Measurements from ENCODE around the gene FGD6.
"Not testable (repeated sequence)": the region's sequence is repeated elsewhere in the genome, so short reads cannot be mapped to it uniquely, and the experiment has no call there.

The FGD6 gene

DNA sequence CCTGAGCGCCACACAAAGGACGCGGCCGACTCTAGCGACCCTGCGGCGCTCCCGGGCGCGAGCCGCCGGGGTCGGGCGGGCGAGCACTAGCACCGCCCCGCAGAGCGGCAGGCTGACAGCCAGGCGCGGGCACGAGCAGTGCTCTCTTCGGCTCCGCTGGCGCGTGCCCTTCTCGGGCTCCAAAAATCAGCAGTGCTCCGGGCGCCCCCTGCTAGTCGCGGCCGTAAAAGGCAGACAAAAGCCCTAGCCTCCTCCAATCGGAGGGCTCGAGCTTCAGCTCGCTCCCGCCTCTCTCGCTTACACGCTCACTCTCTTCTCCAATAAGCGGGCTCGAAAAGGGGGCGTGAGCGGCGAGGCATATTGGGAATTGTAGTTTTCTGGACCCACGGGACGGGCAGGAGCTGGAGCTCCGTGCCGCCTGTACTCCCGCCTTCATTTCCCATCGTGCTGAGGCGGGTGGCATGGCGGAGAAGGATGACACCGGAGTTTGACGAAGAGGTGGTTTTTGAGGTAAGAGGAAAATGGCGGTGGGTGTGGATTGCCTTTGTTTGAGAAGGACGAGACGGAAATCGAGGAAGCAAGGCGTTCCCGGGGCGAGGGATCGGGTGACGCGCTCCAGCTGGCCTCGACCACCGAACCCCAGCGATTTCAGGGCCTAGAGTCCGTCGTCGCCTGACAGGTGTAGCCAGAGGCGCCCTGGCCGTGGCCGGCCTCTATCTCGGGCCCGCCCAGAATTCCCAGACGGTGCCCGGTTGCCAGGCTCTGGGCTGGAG is at the start of gene FGD6, which contains the start of gene VEZT:
TSS of gene FGD6 (minus strand) at position 91 of the 773 bp plus-strand sequence. CDS start 227 bp downstream, outside the sequence.
TSS of gene VEZT (plus strand) at position 431 of the 773 bp plus-strand sequence. CDS start at position 475, 44 bp downstream.
- DNase-seq, result peak; percentile 97 to 99

DNA sequence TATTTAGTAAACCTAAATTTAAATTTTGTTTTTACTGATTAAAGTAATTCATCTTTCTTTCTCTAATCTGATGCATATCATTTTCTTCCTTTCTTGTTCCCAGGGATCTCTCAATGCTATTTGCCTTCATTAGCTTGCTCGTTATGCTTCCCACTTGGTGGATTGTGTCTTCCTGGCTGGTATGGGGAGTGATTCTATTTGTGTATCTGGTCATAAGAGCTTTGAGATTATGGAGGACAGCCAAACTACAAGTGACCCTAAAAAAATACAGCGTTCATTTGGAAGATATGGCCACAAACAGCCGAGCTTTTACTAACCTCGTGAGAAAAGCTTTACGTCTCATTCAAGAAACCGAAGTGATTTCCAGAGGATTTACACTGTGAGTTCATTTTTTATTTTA is 49.0 kb upstream of the FGD6 start:
- DNase-seq, result no peak

DNA sequence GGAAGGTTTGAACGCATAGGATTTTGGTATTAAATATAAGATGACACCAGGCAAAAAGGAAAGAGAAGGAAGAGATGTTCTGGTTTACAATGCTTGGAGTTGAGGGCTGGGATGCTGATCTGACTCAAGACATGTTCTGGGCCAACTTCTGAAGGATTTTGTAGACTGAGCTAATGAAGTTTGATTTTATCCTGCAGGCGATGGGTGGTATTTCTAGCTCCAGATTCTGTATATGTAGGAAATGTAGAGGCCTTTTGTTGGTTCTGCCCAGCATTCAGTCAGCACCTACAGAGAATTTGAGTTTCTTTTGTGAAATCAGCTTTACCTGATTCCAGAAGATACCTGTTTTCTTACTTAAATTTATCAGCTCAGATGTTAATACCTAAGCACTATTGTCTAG is 48.5 kb upstream of the FGD6 start:
- no peak for DNase-seq

DNA sequence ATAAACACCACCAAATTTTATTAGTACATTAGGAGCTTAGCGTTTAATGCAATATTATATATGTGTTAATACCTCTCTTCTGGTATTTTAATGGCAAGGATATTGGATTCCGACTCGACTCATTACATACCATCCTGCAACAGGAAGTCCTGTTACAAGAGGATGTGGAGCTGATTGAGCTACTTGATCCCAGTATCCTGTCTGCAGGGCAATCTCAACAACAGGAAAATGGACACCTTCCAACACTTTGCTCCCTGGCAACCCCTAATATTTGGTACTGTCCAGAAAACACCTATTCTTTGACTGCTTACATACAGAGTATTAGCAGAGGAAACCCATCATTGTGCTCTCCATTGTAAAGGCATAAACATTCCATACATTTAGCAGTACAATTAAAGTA is 45.5 kb upstream of the FGD6 start:
- DNase-seq, result no peak

DNA sequence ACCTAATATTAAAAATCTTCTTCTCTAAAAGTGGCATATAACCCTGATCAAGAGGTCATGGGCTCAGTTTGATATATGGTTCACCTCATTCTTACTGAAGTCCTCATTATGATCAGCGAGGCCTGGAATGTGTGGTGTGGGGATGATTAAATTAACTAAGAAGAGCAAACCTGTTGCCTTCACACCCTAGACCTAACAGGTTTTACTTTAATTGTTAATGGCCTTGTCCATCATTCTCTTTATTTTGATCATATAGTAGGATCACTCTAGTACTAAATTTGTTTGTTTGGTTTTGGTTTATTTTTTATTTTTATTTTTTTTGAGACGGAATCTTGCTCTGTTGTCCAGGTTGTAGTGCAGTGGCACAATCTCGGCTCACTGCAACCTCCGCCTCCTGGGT is 43.8 kb upstream of the FGD6 start:
- no peak for DNase-seq

DNA sequence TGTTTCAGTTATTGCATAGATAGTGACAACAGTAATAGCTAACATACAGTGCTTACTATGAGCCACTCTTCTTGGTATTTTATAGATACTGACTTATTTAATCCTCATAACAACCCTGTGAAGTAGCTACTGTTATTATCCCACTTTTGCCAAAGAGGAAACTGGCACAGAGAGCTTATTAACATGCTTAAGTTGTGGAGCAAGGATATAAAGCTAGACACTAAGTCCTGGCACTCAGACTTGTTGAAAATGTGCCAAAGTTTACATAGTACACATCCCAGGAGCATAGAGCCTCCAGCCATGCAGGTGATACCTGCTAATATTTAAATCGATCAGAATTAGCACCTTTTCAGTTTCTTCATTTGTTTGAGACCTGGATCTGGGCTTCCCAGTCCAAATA is 42.1 kb upstream of the FGD6 start:
- DNase-seq, result no peak

DNA sequence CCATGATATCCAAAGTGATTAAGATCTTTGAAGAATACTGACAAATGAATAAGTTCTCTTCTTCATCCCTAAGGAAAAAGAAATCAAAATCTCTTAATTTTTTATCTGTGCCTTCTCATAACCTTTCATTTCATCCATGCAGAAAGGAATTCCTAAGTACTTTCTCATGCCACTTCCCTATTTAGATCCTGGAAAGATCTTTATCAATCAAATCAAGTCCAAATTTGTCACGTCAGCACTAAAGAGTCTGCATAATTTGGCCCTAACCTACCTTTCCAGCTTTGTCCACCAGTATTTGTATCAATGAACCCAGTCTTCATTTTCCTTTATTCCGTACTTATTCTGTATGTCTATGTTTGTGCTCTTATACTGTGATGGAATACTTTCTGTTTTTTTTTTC is 41.5 kb upstream of the FGD6 start:
- no peak for DNase-seq

DNA sequence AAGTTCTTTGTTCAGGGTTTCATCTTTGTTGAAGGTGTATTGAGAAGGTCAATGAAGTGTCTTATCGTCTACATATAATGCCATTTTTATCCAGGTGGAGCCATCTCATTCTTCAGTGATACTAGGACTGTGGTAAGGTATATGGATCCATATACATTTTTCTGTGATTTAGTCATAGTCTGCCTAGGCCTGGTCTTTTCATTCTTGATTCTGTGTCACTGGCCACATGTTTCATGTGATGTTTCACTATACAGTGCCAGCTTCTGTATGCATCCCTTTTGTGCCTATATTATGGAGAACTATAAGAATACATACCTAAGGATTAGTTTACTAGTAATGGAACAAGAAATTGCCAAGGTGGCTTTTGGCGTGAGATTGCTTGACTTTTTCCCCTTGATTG is 40.9 kb upstream of the FGD6 start:
- no peak for DNase-seq

DNA sequence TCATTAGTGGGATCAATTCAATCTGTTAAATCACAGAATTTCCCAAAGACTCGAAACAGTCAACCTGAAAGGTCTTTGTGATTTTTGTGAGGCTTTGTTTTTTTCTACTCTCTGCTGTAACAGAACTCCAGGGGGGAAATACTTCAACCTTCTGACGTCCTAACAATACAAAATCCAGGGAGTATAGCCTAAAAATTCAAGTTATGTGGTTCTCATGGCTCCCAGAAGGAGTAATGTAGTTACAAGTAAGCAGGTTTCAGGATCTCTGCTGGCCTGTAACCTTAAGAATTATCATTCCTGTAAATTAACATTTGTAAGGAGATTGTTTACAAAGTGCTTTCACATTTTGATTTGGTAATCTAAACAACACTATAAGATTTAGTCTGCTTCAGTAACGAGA is 40.3 kb upstream of the FGD6 start:
- no peak for DNase-seq

DNA sequence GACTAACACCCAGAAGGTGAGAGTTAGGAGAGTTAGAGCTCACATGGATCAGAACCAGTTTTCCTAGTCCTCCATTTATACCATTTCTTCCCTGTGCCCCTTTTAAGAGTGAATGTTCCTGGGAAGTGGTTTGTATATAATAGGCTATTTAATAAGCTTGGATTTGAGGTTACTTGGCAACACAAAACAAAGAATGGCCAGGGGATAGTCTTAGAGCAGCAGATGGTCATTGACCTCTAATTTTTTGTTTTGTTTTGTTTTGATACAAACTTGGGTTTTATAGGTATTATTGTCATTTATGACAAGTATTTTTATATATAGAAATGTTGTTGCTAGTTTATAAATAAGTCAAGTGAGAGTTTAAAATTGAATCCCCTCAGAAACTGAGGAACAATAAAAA is 36.1 kb upstream of the FGD6 start:
- no peak for DNase-seq

DNA sequence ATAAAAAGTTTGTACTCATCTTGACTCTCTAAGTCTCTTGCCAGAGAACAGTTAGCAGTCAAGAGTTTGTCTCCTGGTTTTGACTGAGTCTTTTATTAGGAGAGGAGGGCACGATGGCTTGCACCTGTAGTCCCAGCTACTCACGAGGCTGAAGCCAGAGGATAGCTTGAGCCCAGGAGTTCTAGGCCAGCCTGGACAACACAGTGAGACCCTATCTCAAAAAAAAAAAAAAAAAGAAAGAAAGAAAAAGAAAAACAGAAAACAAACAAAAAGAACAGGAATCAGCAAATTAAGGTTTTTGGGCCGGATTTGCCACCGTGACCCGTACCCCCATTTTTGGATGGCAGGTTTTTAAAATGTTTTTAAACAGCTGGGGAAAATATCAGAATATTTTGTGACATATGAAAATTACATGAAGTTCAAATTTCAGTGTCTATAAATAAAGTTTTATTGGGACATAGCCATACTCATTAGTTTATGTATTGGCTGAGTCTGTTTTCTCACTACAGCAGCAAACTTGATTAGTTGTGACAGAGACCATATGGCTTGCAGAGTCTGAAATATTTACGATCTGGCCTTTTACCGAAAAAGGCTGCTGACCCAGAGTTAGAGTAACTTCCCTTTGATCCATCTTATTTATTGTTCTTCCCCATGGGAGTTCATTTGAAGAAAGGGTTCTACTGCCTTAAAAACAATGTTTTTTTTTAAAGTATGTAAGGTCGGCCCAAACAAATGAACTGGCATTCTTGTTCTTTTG is 31.5 kb upstream of the FGD6 start:
- DNase-seq, result peak in 1 of 2 experiments; percentile 21

DNA sequence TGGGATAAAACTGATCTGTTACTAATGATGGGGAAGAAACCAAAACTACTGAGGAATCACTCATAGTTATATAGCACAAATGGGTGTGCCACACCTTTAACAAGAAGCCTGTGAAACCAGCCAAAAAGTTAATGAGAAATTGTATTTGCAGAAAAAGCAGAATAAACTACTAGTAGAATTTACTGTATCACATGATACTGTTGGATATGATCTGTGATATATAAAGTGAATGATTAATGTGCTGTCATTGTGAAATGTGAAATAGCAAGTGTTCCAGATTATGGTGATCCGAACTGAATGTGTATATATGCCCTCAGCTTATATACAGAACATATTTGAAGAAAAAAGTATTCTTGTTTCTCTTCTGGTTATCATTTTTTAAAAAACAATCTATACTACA is 30.8 kb upstream of the FGD6 start:
- no peak for DNase-seq

DNA sequence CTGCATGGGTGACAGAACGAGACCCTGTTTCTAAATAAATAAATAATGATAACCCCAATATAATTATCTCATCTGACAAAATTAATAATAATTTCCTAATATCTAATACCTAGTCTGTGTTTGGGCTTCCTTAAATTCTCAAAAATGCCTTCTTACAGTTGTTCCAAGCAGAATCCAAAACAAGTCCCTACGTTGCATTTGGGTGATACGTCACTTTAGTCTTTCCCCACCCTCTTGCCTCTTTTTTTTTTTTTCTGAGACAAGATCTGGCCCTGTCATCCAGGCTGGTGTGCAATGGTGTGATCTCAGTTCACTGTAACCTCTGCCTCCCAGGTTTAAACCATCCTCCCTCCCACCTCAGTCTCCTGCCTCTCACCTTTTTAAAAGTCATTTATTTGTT is 27.1 kb upstream of the FGD6 start:
- no peak for DNase-seq

DNA sequence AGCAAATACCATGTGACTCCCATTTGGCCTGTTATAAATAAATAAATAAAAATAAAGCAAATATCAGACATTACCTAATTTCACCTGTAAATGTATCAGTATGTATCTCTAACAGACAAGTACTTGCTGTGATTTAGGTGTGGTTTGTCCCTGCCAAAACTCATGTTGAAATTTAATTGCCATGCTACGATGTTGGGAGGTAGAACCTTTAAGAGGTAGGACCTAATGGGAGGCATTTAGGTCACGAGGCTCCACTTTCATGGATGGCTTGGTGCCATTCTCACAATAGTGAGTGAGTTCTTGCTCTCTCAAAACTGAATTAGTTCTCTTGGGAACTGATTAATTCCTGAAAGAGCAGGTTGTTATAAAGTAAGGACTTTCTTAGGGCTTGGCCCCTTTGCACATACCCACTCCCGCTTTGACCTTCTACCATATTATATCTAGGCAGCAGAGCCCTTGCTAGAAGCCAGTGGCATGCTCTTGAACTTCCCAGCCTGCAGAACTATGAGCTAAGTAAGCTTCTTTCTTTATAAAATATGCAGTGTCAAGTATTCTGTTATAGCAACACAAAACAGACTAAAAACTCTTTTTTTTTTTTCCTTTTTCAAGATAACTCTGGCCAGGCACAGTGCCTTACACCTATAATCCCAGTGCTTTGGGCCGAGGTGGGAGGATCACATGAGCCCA is 26.4 kb upstream of the FGD6 start:
- DNase-seq, result no peak

DNA sequence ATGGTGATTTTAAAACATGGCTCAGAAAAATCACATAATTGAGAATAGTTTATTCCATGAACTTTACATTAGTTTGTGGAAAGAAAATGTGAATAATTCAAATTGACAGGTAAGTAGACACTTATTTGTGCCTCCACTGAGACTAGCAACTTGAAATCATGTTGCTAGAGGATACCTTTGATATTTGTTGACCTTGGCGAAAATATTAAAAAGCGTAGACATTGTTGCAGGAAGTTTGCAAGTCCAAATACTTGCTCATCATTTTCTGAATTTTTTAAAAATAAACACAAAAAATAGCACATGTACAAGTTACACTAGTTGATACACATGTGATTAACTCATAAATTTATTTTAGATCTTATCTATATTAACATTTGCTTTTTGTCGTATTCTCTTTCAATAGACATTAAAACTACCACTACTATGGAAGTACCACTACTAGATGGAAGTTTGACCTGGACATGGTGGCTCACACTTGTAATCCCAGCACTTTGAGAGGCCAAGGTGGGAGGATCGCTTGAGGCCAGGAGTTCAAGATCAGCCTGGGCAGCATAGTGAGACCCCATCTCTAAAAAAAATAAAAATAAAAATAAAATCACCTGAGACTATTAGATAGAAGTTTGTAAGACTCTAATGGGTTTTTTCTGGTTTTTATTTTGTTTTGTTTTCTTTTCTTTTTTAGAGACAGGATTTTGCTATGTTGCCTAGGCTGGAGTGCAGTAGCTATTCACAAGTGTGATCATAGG is 24.7 kb upstream of the FGD6 start:
- no peak for DNase-seq

DNA sequence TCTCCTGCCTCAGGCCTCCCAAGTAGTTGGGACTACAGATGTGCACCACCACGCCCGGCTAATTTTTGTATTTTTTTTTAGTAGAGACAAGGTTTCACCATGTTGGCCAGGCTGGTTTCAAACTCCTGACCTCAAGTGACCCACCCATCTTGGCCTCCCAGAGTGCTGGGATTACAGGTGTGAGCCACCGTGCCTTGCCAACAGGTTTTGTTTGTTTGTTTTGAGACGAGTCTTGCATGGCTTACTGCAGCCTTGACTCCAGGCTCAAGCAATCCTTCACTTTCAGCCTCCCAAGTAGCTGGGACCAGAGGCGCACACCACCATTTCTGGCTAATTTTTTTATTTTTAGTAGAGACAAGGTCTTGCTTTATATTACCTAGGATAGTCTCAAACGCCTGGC is 23.9 kb upstream of the FGD6 start:
- DNase-seq, result not testable (repeated sequence)

DNA sequence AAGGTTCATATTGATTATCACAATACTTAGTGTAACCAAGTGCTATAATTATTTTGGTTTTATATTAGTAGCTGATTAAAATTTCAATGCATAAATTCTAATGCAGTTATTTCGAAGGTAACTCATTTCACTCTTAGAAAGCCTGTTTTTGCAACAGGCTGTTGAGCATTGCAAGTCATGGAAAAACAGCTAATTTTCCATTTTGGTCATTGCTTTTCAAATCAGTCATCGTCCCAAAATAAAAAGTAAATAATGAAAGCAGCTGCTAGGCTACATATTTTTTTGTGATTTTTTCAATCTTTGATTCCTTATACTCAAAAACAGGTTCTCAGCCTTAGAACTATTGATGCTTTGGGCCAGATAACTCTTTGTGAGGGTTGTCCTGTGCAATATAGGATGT is 23.3 kb upstream of the FGD6 start:
- no peak for DNase-seq

DNA sequence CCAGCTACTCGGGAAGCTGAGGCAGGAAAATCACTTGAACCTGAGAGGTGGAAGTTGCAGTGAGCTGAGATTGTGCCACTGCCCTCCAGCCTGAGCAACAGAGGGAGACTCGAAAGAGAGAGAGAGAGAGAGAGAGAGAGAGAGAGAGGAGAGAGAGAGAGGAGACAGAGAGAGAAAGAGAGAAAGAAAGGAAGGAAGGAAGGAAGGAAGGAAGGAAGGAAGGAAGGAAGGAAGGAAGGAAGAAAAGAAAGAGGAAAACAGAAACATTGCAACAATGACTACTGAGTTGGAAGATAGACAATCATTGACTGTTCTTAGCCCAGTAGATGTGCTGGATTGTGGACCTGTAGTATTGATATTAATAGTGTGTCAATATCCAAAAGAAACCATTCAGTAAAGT is 22.6 kb upstream of the FGD6 start:
- DNase-seq, result not testable (repeated sequence)

DNA sequence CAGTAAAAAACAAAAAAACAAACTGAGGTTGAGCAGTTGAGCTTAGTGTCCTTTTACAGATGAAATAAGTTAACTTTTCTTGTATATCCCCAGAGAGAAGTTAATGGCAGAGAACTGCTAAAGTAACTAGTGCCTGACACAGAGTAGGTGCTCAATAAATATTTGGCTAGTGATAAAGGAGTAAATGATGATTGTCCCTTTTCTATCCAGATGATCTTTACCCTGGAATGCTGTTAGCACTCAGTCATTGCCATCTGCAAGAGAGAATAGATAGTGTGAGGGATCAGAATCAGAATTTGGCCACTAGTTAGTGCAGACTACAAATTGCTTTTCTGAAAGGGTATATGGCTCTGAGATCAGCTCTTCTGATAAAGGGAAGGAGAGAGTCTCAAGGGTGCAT is 21.9 kb upstream of the FGD6 start:
- no peak for DNase-seq

DNA sequence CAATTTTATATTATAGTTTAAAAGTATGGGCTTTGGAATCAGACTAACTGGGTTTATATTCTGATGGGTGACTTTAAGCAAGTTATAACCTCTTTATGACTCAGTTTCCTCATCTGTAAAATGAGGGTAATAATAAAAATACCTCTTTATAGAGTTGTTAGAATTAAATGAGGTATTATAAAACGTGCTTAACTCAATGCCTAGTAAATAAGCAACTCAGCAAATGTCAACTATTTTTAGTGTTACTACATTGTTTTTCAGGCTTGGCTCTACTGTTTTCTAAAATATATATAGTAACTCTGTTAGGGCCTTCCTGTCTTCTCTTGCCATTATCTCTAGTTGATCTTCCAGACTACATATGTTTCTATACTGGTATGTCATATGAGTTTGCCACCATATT is 20.9 kb upstream of the FGD6 start:
- DNase-seq, result no peak

DNA sequence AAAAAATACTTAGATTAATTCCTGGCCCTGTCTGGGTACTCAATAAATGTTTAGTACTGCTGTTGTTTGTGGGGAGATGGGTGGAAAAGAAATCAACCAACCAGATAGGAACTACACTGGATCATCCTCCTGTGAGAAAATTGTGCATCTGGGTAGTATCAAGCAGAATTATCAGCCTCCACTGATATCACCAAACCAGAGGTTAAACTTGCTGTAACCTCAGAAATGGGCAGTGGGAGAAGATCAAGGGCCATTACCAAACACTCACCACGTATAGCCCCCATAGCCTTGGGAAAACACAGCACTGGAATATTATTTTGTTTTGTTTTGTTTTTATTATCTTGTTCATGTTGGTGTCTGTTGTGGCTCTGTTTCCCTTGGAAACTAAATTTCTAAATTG is 20.0 kb upstream of the FGD6 start:
- DNase-seq, result no peak

DNA sequence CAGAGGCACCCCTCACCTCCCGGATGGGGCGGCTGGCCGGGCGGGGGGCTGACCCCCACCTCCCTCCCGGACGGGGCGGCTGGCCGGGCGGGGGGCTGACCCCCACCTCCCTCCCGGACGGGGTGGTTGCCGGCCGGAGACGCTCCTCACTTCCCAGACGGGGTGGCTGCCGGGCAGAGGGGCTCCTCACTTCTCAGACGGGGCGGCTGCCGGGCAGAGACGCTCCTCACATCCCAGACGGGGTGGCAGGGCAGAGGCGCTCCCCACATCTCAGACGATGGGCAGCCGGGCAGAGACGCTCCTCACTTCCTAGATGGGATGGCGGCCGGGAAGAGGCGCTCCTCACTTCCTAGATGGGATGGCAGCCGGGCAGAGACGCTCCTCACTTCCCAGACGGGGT is 18.4 kb upstream of the FGD6 start:
- not testable (repeated sequence) for DNase-seq

DNA sequence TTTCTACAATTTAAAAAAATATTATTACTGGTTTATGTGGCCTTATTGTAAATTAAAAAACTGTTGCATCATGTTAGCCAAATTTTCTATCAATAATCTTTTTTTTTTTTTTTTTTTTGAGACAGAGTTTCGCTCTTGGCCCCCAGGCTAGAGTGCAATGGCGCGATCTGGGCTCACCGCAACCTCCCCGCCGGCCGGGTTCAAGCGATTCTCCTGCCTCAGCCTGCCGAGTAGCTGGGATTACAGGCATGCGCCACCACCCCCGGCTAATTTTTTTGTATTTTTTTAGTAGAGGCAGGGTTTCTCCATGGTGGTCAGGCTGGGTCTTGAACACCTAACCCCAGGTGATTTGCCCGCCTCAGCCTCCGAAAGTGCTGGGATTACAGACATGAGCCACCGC is 16.9 kb upstream of the FGD6 start:
- not testable (repeated sequence) for DNase-seq

All from NCI-H446 (cell line).